GM18870 (cell line): ENCODE data around the gene ITPR2.
"Not testable (repeated sequence)": the region's sequence is repeated elsewhere in the genome, so short reads cannot be mapped to it uniquely, and the experiment has no call there.

Source experiments
- ATAC-seq: cut with Tn5 transposase; IDR thresholded peaks from one replicate; pipeline ENCODE4 v1.9.1; 2021; ENCODE audit warnings: moderate library complexity; ENCODE audit not compliant: unreplicated experiment

ITPR2 gene

GRCh38 chr12:26680727-26681455 is 152.1 kb downstream of the ITPR2 start:
- no peak for ATAC-seq

GRCh38 chr12:26678697-26679660 is 154.0 kb downstream of the ITPR2 start:
- ATAC-seq: no peak

GRCh38 chr12:26671487-26671886 is 161.5 kb downstream of the ITPR2 start:
- ATAC-seq: not testable (repeated sequence)

- ATAC-seq: no peak
These were observed 164.1 kb downstream of the ITPR2 start for GRCh38 chr12:26668847-26669246.

- ATAC-seq: no peak
These were observed 164.8 kb downstream of the ITPR2 start for GRCh38 chr12:26668230-26668629.

GRCh38 chr12:26666286-26666685 is 166.7 kb downstream of the ITPR2 start:
- no peak for ATAC-seq

GRCh38 chr12:26661399-26661798 is 171.6 kb downstream of the ITPR2 start:
- no peak for ATAC-seq

- no peak for ATAC-seq
These were observed 173.1 kb downstream of the ITPR2 start for GRCh38 chr12:26659930-26660329.

- ATAC-seq: no peak
These were observed 174.0 kb downstream of the ITPR2 start for GRCh38 chr12:26658991-26659390.

- no peak for ATAC-seq
These were observed 178.4 kb downstream of the ITPR2 start for GRCh38 chr12:26654623-26655022.

- ATAC-seq: no peak
These were observed 181.3 kb downstream of the ITPR2 start for GRCh38 chr12:26651566-26652188.

- ATAC-seq: no peak
These were observed 182.0 kb downstream of the ITPR2 start for GRCh38 chr12:26651036-26651435.

GRCh38 chr12:26648999-26649398 is 184.0 kb downstream of the ITPR2 start:
- ATAC-seq: no peak

- ATAC-seq: no peak
These were observed 184.4 kb downstream of the ITPR2 start for GRCh38 chr12:26648584-26648983.

- no peak for ATAC-seq
These were observed 184.9 kb downstream of the ITPR2 start for GRCh38 chr12:26648066-26648465.

- ATAC-seq: no peak
These were observed 185.9 kb downstream of the ITPR2 start for GRCh38 chr12:26647088-26647487.

GRCh38 chr12:26646571-26646970 is 186.4 kb downstream of the ITPR2 start:
- no peak for ATAC-seq

- not testable (repeated sequence) for ATAC-seq
These were observed 188.6 kb downstream of the ITPR2 start for GRCh38 chr12:26644376-26644775.

- no peak for ATAC-seq
These were observed 189.3 kb downstream of the ITPR2 start for GRCh38 chr12:26643532-26644315.

GRCh38 chr12:26642361-26642760 is 190.6 kb downstream of the ITPR2 start:
- ATAC-seq: no peak
